Mammary epithelial cell (primary cell): ENCODE data around the gene WNT9B.

Experiments used
- EZH2 ChIP-seq: IDR thresholded peaks from 2 replicates; pipeline ENCODE4 v1.6.1; 2012; ENCODE audit warnings: low read length, inconsistent platforms, borderline replicate concordance
- TF ChIP-seq, protein P1 (sequence below), 2 donors: IDR thresholded peaks in 1 of 2; conservative IDR thresholded peaks in 1 of 2; 2 replicates each; pipeline ENCODE4 v1.5.1; 2011 to 2012; ENCODE audit warnings: inconsistent platforms in 2 of 2, low read length in 2 of 2, mild to moderate bottlenecking in 2 of 2, control low read depth in 1 of 2, low read depth in 1 of 2; ENCODE audit not compliant: insufficient read depth in 1 of 2; ENCODE audit errors: extremely low read depth in 1 of 2

DNA sequence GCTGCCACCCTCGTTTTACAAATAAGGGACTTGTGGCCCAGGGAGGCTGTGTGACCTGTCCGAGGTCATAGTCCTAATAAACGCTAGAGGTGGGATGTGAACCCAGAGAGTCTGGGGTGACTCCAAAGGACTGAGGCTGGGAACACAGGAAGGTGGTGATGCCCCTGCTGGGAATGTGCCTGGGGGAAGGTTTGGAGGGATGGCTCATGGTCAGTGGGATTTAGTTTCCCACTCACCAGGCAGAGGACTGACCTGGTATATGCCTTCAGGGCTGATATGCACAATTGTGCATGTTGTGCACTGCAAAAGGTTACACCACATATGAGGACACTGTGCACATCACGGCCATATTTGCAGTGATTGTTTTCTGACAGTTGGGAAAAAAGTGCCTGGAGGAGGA lies 13.9 kb upstream of the WNT9B start:
- TF ChIP-seq, protein P1, sequence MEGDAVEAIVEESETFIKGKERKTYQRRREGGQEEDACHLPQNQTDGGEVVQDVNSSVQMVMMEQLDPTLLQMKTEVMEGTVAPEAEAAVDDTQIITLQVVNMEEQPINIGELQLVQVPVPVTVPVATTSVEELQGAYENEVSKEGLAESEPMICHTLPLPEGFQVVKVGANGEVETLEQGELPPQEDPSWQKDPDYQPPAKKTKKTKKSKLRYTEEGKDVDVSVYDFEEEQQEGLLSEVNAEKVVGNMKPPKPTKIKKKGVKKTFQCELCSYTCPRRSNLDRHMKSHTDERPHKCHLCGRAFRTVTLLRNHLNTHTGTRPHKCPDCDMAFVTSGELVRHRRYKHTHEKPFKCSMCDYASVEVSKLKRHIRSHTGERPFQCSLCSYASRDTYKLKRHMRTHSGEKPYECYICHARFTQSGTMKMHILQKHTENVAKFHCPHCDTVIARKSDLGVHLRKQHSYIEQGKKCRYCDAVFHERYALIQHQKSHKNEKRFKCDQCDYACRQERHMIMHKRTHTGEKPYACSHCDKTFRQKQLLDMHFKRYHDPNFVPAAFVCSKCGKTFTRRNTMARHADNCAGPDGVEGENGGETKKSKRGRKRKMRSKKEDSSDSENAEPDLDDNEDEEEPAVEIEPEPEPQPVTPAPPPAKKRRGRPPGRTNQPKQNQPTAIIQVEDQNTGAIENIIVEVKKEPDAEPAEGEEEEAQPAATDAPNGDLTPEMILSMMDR (conservative IDR thresholded peaks at IDR 0.05 in 1 of 2, IDR thresholded peaks at IDR 0.05 in 1 of 2; ENCODE audit: extremely low read depth in 1 of 2, insufficient read depth in 1 of 2, low read depth in 1 of 2, low read length in 2 of 2) = no peak
- TF ChIP-seq EZH2 = no peak
